HepG2 (cell line): ENCODE data around the gene MOK. TPM values are rescaled to one million over a fixed set of nuclear protein-coding genes. Genes with fewer than 3 reads are reported as not detected.

Experiments
- ATAC-seq: fragments of 200-7000 bp; cut with Tn5 transposase; 3 replicates; pipeline ENCODE4 v1.9.1; 2020; ENCODE audit warnings: mild to moderate bottlenecking, moderate library complexity
- BruUV-seq: library from RNA; stranded (reverse); fragments of 400-500 nt; replicated peaks from 2 replicates; lab custom pipeline; 2021; lab: Mats Ljungman, UMichigan
- CTCF ChIA-PET: fragments of 300-600 bp; formaldehyde crosslinking; extraction: SDS; loops from one replicate; lab custom pipeline; 2021; ENCODE audit warnings: low total read pairs, inconsistent platforms, low intra/inter-chr PET ratio; lab: Yijun Ruan, JAX
- POLR2A ChIA-PET: fragments of 350-600 bp; sonication (Branson Sonifier 250); formaldehyde crosslinking; loops from one replicate; lab custom pipeline; 2020; ENCODE audit warnings: antibody characterized with exemption, inconsistent platforms; lab: Yijun Ruan, JAX
- DNase-seq: peaks from one replicate; pipeline ENCODE4 v3.0.0-alpha.2; 2015; ENCODE audit warnings: low spot score
- FAIRE-seq: peaks from 3 replicates; lab custom pipeline; 2011; peaks lifted over from hg19 to GRCh38; lab: Jason Lieb, UNC
- H2AFZ ChIP-seq: one replicate; pipeline ENCODE4 v1.6.1; 2011; ENCODE audit warnings: low read length, inconsistent platforms
- H3K27ac ChIP-seq: fragments of 300-600 bp; 3 replicates; pipeline ENCODE4 v1.8.0; 2011; ENCODE audit warnings: mixed run types, mild to moderate bottlenecking, mixed read lengths, low read length, inconsistent platforms; ENCODE audit not compliant: insufficient read depth; ENCODE audit errors: extremely low read length
- H3K27me3 ChIP-seq, 2 experiments: fragments of 200-600 bp in 1 of 2; 2 replicates in 1 of 2; 3 replicates in 1 of 2; pipeline versions ENCODE4 v1.6.0 to v1.8.0; 2011; ENCODE audit warnings: low read length in 2 of 2, mild to moderate bottlenecking in 2 of 2, moderate library complexity in 2 of 2, inconsistent platforms in 1 of 2; ENCODE audit not compliant: insufficient read depth in 2 of 2, control insufficient read depth in 1 of 2
- H3K36me3 ChIP-seq, 2 experiments: fragments of 200-600 bp in 1 of 2; replicated peaks in 1 of 2; 2 replicates in 1 of 2; 3 replicates in 1 of 2; pipeline versions ENCODE4 v1.5.1 to v1.8.0; 2011; ENCODE audit warnings: low read length in 2 of 2, inconsistent platforms in 1 of 2; ENCODE audit not compliant: insufficient read depth in 2 of 2, control insufficient read depth in 1 of 2
- H3K4me1 ChIP-seq: 2 replicates; pipeline ENCODE4 v1.5.1; 2012; ENCODE audit warnings: low read length, inconsistent platforms; ENCODE audit not compliant: insufficient read depth
- H3K4me2 ChIP-seq: 2 replicates; pipeline ENCODE4 v1.6.0; 2011; ENCODE audit warnings: low read depth, low read length, inconsistent platforms
- H3K4me3 ChIP-seq, 3 experiments: fragments of 200-600 bp in 1 of 3; sonication (generic), shearing (Covaris generic) in 1 of 3; replicated peaks in 1 of 3; 2 replicates each; pipeline ENCODE4 v1.5.1; 2011 to 2016; ENCODE audit warnings: low read length in 3 of 3, inconsistent platforms in 2 of 3, low read depth in 2 of 3, mild to moderate bottlenecking in 2 of 3, control low read depth in 1 of 3, mixed read lengths in 1 of 3; ENCODE audit not compliant: insufficient read depth in 1 of 3
- H3K79me2 ChIP-seq: one replicate; pipeline ENCODE4 v1.6.1; 2011; ENCODE audit warnings: low read length, inconsistent platforms; ENCODE audit not compliant: insufficient read depth
- H3K9ac ChIP-seq: 2 replicates; pipeline ENCODE4 v1.6.0; 2011; ENCODE audit warnings: mild to moderate bottlenecking, low read depth, low read length, inconsistent platforms; ENCODE audit not compliant: insufficient read depth
- H3K9me3 ChIP-seq: 2 replicates; pipeline ENCODE4 v1.5.1; 2012; ENCODE audit warnings: mild to moderate bottlenecking, low read length
- H4K20me1 ChIP-seq: 2 replicates; pipeline ENCODE4 v1.6.0; 2011; ENCODE audit warnings: inconsistent platforms, mild to moderate bottlenecking, low read length, moderate library complexity; ENCODE audit not compliant: insufficient read depth
- EEA1 ChIP-seq: sonication (generic); formaldehyde crosslinking; IDR thresholded peaks from 2 replicates; pipeline ENCODE4 v1.5.1; 2020; ENCODE audit warnings: mild to moderate bottlenecking, missing genetic modification reagents, borderline replicate concordance
- JARID2 ChIP-seq: sonication (generic); formaldehyde crosslinking; IDR thresholded peaks from 2 replicates; pipeline ENCODE4 v1.8.1; 2023; ENCODE audit warnings: missing genetic modification reagents, inconsistent platforms; ENCODE audit not compliant: insufficient replicate concordance
- NFYB ChIP-seq: sonication (generic); formaldehyde crosslinking; IDR thresholded peaks from 2 replicates; pipeline ENCODE4 v1.4.0; 2020; ENCODE audit warnings: missing genetic modification reagents
- STAG1 ChIP-seq: sonication (generic); formaldehyde crosslinking; IDR thresholded peaks from 2 replicates; pipeline ENCODE4 v1.4.0; 2020; ENCODE audit warnings: missing genetic modification reagents
- TBP ChIP-seq: sonication (generic); formaldehyde crosslinking; IDR thresholded peaks from 2 replicates; pipeline ENCODE4 v1.5.0; 2020; ENCODE audit warnings: missing genetic modification reagents
- ZNF563 ChIP-seq: sonication (generic); formaldehyde crosslinking; IDR thresholded peaks from 2 replicates; pipeline ENCODE4 v1.8.0; 2022; ENCODE audit warnings: mild to moderate bottlenecking, moderate library complexity, missing genetic modification reagents
- ZNF570 ChIP-seq: sonication (generic); formaldehyde crosslinking; IDR thresholded peaks from 2 replicates; pipeline ENCODE4 v1.4.0; 2020; ENCODE audit warnings: mild to moderate bottlenecking, missing genetic modification reagents, borderline replicate concordance
- ZNF879 ChIP-seq: sonication (generic); formaldehyde crosslinking; IDR thresholded peaks from 2 replicates; pipeline ENCODE4 v1.8.1; 2023; ENCODE audit warnings: missing genetic modification reagents
- WGBS: methylation state at CpG from one replicate; pipeline ENCODE4 v1.1.6; 2017; ENCODE audit warnings: low lambda C conversion rate; 5-methylcytosine and 5-hydroxymethylcytosine counted together
- in situ Hi-C: cut with HindIII; loops from 2 replicates; pipeline ENCODE4 v1.10.0; 2017; ENCODE audit warnings: low pct_unique_long_range_greater_than_20kb; ENCODE audit not compliant: extremely low pct_ligation_motif_present
- intact Hi-C: fragments of 100-400 bp; cut with micrococcal nuclease; formaldehyde crosslinking; loops from one replicate; pipeline ENCODE4 v1.10.0; 2022; ENCODE audit not compliant: unreplicated experiment
- polyA plus RNA-seq, 8 experiments: library from polyadenylated mRNA; depleted of rRNA in 3 of 8; stranded (reverse) in 7 of 8; unstranded in 1 of 8; fragments of >200 nt; fragmentation: Illumina TruSeq in 4 of 8; extraction: Trizol in 4 of 8; gene quantifications; 2 replicates each; pipeline versions ENCODE4 v1.2.1 to v1.2.3, GENCODE V29; 2011 to 2016; ENCODE audit warnings: low read depth in 4 of 8, missing spikeins in 1 of 8, mixed read lengths in 1 of 8; ENCODE audit not compliant: insufficient read depth in 1 of 8
- total RNA-seq, 5 experiments: library from RNA; depleted of rRNA; stranded (reverse); fragments of >200 nt; fragmentation: Illumina TruSeq; extraction: Trizol; gene quantifications; 2 replicates each; pipeline ENCODE4 v1.2.3, GENCODE V29; 2016; ENCODE audit warnings: low read depth in 1 of 5
- TF ChIP-seq, protein P1 (sequence below): sonication (generic); formaldehyde crosslinking; IDR thresholded peaks from 2 replicates; pipeline ENCODE4 v1.5.0; 2020; ENCODE audit warnings: mild to moderate bottlenecking, missing genetic modification reagents, moderate library complexity
- TF ChIP-seq, protein P2 (sequence below): sonication (generic); formaldehyde crosslinking; IDR thresholded peaks from 2 replicates; pipeline ENCODE4 v1.4.0; 2020; ENCODE audit warnings: mild to moderate bottlenecking, missing genetic modification reagents
- TF ChIP-seq, protein P3 (sequence below): sonication (generic); formaldehyde crosslinking; IDR thresholded peaks from 2 replicates; pipeline ENCODE4 v1.5.1; 2020; ENCODE audit warnings: mild to moderate bottlenecking, missing genetic modification reagents, moderate library complexity
- TF ChIP-seq, protein P4 (sequence below), 2 experiments: fragments of 450-650 bp in 1 of 2; sonication (generic) in 1 of 2; formaldehyde crosslinking; IDR thresholded peaks; 2 replicates each; pipeline versions ENCODE4 v1.5.0 to v1.8.0; 2020 to 2022; ENCODE audit warnings: mild to moderate bottlenecking in 1 of 2, missing genetic modification reagents in 1 of 2

The MOK gene
- total and polyA plus RNA-seq, 2 of the 13 experiments (the other 11 are each of a cell fraction or from before 2014, with no cell fraction given): 15.3 to 16.9 TPM

DNA sequence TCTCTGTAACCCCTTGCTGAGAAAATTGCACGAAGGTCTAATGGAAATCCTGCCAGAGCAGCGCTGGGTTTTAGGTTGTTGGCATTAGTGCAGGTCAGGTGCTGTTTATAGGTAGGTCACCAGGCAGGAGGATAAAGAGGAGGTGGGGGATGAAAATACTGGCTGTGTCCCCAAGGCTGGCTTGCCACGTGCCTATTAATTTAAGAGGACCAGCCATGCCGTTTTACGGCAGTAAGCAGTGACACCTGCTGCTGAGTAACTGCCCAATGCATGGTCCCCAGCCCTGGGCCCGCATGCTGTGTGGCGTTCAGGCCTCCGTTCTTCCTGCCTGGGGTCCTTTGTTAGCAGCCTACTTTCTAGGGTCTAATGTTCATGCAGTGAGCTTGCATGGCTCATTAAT lies 98.0 kb downstream of the MOK start:
- H3K27me3 ChIP-seq: no peaks in the 10 kb centered on the region
- ATAC-seq: no peak
- TF ChIP-seq, protein P1, sequence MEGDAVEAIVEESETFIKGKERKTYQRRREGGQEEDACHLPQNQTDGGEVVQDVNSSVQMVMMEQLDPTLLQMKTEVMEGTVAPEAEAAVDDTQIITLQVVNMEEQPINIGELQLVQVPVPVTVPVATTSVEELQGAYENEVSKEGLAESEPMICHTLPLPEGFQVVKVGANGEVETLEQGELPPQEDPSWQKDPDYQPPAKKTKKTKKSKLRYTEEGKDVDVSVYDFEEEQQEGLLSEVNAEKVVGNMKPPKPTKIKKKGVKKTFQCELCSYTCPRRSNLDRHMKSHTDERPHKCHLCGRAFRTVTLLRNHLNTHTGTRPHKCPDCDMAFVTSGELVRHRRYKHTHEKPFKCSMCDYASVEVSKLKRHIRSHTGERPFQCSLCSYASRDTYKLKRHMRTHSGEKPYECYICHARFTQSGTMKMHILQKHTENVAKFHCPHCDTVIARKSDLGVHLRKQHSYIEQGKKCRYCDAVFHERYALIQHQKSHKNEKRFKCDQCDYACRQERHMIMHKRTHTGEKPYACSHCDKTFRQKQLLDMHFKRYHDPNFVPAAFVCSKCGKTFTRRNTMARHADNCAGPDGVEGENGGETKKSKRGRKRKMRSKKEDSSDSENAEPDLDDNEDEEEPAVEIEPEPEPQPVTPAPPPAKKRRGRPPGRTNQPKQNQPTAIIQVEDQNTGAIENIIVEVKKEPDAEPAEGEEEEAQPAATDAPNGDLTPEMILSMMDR (CRISPR knock-in tag): peak; percentile 45
- TF ChIP-seq JARID2 (CRISPR knock-in tag) (no peak), STAG1 (CRISPR knock-in tag) (peak; percentile 34), ZNF570 (CRISPR knock-in tag) (no peak)
- TF ChIP-seq, all 625 proteins: peak for 2
- no peak overlapping the region for H3K27ac ChIP-seq
- no peak overlapping the region for H3K4me3 ChIP-seq
- H2AFZ ChIP-seq: no peak overlapping the region
- BruUV-seq: no TSS peak
- no peak overlapping the region for H3K9ac ChIP-seq
- no peaks in the 10 kb centered on the region for H3K9me3 ChIP-seq
- intact Hi-C loops (loop anchor here (5.0 kb wide), 2 partner anchors 65 to 110 kb away; no protein-coding TSS in a partner anchor), in situ Hi-C loops (no loop called here)
- H3K4me2 ChIP-seq: no peak overlapping the region
- no peaks in the 10 kb centered on the region for H4K20me1 ChIP-seq
- H3K79me2 ChIP-seq: peaks cover 8% of the 10 kb centered on the region
- FAIRE-seq: no peak
- no peaks in the 10 kb centered on the region for H3K4me1 ChIP-seq
- 100% methylated on average over 6 of the region's 8 CpGs for whole genome bisulfite sequencing
- ChIA-PET CTCF (no interaction called here), POLR2A (no interaction called here)
- DNase-seq: no peak
- peaks cover 21 to 51% of the 10 kb centered on the region in 2 experiments for H3K36me3 ChIP-seq

DNA sequence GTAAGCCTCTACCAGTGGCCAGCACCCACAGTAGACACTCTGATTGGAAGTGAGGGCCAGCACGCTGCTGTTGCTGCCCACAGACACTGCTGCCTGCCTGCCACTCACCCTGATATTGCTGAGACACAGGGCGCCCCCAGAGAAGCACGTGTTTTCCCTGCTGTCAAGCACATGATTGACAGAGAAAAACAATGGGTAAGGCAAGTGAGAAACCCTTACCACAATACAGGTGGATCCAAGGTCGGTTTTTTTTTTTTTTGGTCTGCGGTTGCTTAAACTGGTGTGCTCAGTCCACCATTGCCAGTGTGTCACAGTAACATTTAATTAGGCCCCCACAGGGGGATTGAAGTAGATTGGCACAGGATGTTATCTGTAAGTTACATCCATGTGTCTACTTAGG lies 99.4 kb downstream of the MOK start:
- FAIRE-seq: no peak
- no peak overlapping the region for H3K4me2 ChIP-seq

More for the DNA sequence above, 99.4 kb downstream of the MOK start:
- Histone ChIP-seq H3K27me3 (no peaks in the 10 kb centered on the region), H3K9me3 (no peaks in the 10 kb centered on the region), H3K4me3 (no peak overlapping the region), H2AFZ (no peak overlapping the region), H3K9ac (no peak overlapping the region), H3K27ac (no peak overlapping the region), H4K20me1 (no peaks in the 10 kb centered on the region), H3K36me3 (peaks cover 20 to 43% of the 10 kb centered on the region in 2 experiments)
- intact Hi-C loops: loop anchor here (5.0 kb wide), 2 partner anchors 63 to 108 kb away; no protein-coding TSS in a partner anchor
- BruUV-seq: no TSS peak
- ChIA-PET POLR2A (no interaction called here), CTCF (no interaction called here)
- DNase-seq (no peak), ATAC-seq (no peak)
- 91% methylated on average over 5 of the region's 5 CpGs for WGBS
- TF ChIP-seq, protein P2, sequence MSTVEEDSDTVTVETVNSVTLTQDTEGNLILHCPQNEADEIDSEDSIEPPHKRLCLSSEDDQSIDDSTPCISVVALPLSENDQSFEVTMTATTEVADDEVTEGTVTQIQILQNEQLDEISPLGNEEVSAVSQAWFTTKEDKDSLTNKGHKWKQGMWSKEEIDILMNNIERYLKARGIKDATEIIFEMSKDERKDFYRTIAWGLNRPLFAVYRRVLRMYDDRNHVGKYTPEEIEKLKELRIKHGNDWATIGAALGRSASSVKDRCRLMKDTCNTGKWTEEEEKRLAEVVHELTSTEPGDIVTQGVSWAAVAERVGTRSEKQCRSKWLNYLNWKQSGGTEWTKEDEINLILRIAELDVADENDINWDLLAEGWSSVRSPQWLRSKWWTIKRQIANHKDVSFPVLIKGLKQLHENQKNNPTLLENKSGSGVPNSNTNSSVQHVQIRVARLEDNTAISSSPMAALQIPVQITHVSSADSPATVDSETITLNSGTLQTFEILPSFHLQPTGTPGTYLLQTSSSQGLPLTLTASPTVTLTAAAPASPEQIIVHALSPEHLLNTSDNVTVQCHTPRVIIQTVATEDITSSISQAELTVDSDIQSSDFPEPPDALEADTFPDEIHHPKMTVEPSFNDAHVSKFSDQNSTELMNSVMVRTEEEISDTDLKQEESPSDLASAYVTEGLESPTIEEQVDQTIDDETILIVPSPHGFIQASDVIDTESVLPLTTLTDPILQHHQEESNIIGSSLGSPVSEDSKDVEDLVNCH (CRISPR knock-in tag): no peak
- no peak for TF ChIP-seq ZNF879 (CRISPR knock-in tag)
- TF ChIP-seq, protein P3, sequence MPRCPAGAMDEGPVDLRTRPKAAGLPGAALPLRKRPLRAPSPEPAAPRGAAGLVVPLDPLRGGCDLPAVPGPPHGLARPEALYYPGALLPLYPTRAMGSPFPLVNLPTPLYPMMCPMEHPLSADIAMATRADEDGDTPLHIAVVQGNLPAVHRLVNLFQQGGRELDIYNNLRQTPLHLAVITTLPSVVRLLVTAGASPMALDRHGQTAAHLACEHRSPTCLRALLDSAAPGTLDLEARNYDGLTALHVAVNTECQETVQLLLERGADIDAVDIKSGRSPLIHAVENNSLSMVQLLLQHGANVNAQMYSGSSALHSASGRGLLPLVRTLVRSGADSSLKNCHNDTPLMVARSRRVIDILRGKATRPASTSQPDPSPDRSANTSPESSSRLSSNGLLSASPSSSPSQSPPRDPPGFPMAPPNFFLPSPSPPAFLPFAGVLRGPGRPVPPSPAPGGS (CRISPR knock-in tag): no peak
- TF ChIP-seq EEA1: no peak
- no peak for TF ChIP-seq ZNF563
- TF ChIP-seq, protein P4, sequence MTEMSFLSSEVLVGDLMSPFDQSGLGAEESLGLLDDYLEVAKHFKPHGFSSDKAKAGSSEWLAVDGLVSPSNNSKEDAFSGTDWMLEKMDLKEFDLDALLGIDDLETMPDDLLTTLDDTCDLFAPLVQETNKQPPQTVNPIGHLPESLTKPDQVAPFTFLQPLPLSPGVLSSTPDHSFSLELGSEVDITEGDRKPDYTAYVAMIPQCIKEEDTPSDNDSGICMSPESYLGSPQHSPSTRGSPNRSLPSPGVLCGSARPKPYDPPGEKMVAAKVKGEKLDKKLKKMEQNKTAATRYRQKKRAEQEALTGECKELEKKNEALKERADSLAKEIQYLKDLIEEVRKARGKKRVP (CRISPR knock-in tag; IDR thresholded peaks at IDR 0.05): no peak
- no peak for TF ChIP-seq TBP
- TF ChIP-seq NFYB (CRISPR knock-in tag): no peak
- TF ChIP-seq, all 625 proteins: peak for 0
- in situ Hi-C loops: no loop called here
- Histone ChIP-seq H3K4me1 (no peaks in the 10 kb centered on the region), H3K79me2 (peaks cover 19% of the 10 kb centered on the region)
